Right ventricle myocardium superior (tissue), 1 donor: Measurements from ENCODE around the gene ATP8A1. TPM values are rescaled to one million over a fixed set of nuclear protein-coding genes. Genes with fewer than 3 reads are reported as not detected.
A peak's percentile ranks its signal among the peaks of the same experiment; 100 is the strongest.

ENCODE experiments used
- ATAC-seq: fragments of 200-7000 bp; cut with Tn5 transposase; one replicate; pipeline ENCODE4 v1.9.1; 2020; ENCODE audit warnings: mild to moderate bottlenecking; ENCODE audit not compliant: poor library complexity
- DNase-seq: peaks from one replicate; pipeline ENCODE4 v3.0.0-alpha.2; 2020
- intact Hi-C: fragments of 100-400 bp; cut with DNase I; formaldehyde crosslinking; loops from one replicate; pipeline ENCODE4 v1.11.2; 2022
- total RNA-seq: library from RNA; stranded (reverse); fragmentation: NEBNext Ultra II Directional; extraction: Animal tissue kit (Norgen Biotek cat#: 25700); gene quantifications from one replicate; pipeline ENCODE4 v1.2.1, GENCODE V29; 2021
- donor health status: DM: no; HTN: yes; CAD: no; lungs with severe emphysema.

Gene ATP8A1
- total RNA-seq, 1 donor from 2014 or later = 19.3 TPM

DNA sequence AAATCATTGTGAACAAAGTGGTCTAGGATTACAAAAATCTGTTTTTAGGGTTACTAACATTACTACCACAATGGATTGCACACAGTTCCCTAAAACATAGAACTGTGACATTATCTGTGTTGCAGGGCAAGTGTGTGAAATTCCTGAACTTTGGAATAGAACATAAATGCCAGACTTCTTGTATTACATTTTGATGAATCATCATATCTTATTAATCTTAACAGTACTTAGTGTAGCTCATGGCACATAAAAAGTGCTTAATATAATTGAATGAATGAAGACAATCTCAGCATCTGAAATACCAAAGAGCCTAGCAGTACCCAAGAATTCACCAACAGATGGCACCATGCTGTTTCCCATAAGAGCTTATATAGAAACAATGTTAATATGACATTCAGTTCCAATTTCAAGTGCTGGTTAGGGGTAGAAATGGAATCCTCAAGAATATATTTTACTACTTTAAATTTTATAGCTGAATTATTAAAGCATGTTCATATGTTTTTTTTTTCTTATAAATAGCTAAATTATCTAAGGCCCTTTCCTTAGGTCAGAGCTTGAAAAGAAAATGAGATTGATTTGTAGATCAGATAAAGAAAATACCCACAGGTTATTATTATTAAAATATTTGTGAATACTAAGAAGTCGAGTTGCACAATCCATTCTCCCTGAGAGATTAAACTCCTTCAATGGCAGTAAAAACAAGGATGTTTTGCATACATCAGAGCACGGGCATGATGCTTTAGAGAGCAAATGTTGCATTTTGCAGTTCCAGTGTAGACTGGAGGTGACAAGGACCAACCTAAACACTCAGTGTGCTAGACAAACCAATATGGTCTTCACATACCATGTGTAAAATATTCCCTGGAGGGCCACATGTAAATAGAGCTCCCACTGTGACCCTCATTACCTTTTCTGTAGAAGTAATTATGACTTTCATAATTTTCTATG is 285.3 kb downstream of the ATP8A1 start:
- no peak for DNase-seq

DNA sequence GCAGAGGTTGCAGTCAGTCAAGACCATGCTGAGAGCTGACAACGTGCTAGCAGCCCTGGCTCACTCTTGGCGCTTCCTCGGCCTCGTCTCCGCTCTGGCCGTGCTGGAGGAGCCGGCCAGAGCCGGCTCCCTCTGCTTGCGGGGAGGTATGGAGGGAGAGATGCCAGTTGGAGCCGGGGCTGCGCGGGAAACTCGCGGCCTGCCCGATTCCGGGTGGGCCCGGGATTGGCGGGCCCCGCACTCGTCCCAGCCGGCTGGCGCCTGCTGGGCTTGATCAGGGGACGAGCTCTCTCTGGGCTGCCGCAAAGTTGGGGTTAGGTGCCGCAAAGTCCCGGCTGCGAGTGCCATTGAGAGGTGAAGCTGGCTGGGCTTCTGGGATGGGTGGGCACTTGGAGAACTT is 287.4 kb downstream of the ATP8A1 start:
- ATAC-seq (no peak), DNase-seq (no peak)
- intact Hi-C loops = no loop called here

More for the DNA sequence above, 285.3 kb downstream of the ATP8A1 start:
- ATAC-seq = peak; percentile 61
- intact Hi-C loops = loop anchor here (5.0 kb wide), 1 partner anchor 151 kb away; no protein-coding TSS in a partner anchor

DNA sequence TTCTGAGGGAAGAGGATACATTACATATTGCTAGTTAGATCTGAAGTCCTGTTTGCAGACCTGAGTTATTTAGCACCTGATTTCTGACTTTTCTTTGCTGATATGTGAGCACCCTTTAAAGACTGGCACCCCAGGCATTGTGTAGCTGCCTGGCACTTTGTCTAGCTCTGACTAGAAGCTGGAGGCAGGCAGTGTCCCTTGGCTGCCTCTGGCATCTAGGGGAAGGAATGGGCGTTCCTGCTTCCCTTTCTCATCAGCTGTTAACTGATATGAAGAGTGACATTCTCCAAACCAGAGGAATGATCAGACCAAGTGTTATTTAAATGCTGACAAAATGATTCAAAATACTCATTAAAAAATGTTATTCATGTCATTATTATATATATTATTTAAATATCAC is 289.9 kb downstream of the ATP8A1 start:
- intact Hi-C loops = no loop called here
- DNase-seq (no peak), ATAC-seq (no peak)

DNA sequence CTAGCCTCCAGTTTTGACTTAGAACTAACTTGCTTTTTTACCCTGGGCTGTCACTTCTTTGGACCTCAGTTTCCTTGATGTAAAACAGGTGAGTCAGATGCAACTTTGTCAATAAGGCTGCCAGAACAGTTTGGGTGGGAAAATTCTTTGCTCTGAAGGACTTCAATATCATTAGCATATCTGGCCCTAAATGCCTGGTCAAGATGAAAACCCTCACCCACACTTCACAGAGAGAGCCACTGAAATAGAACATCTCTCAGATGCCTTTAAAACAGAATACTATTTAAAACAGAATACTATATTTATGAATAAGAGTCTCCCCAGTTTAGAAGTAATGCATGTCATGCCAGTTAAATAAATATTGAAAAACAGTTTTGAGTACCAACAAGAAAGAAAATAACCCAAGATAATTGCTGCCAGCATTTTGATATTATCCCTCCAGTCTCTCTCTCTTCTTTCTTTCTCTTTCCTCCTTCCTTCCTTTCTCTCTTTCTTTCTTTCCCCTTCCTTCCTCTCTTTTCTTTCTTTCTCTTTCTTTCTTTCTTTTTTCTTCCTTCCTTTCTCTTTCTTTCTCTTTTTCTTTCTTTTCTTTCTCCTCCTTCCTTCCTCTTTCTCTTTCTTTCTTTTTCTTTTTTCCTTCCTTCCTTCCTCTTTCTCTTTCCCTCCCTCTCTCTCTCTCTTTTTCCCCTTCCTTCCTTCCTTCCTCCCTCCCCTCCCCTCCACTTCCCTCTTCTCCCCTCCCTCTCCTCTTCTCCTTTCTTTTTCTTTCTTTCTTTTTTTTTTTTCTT is 292.4 kb downstream of the ATP8A1 start:
- no peak for DNase-seq
- intact Hi-C loops = no loop called here
- ATAC-seq = no peak

DNA sequence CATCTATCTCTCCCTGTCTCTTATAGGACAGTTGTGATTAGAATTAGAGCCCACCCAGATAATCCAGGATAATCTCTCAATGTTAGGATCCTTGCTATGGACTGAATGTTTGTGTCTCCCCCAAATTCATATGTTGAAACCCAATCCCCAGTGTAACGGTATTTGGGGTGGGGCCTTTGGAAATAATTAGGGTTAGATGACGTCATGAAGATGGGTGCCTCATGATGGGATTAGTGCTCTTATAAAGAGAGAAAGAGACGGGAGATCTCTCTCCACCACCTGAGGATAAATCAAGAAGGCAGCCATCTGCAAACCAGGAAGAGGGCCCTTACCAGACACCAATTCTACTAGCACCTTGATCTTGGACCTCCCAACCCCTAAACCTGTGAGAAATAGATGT is 293.3 kb downstream of the ATP8A1 start:
- ATAC-seq (no peak), DNase-seq (no peak)
- intact Hi-C loops = no loop called here

DNA sequence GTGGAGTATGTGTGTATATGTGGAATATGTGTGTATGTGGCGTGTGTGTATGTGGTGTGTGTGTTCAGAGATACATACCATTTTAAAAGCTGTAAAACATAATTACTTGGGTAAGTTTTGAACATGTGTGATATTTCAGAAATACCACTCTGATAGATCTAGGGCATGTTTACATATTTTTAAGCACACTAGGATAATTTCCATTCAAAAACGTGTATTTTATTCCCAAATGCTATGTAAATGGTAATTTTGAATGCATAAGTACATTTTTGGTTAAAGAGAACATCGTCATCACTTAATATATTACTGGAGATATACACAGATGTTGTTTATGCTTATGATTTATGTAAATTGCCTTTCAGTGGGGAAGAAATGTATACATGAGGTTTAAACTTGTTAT is 294.3 kb downstream of the ATP8A1 start:
- no peak for DNase-seq
- intact Hi-C loops = no loop called here
- ATAC-seq = no peak

DNA sequence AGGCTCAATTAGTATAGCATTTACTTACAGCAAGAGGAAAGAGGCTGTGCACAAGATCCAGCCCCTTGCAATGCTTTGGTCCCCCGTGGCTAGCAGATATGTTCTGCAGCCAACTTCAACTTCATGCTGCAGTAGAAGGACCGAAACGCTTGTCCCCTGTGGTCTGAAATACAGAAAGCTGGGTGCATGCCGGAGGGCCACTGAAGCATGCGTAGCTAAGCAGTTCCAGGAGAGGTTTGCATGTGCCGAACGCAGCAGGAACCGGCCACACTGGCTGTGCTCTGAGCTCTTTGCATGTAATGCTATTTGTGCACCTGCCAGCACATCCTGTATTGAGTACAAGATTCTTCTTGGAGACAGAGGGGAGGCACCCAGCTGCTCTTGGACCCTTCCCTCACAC is 295.4 kb downstream of the ATP8A1 start:
- intact Hi-C loops = no loop called here
- DNase-seq (no peak), ATAC-seq (no peak)

DNA sequence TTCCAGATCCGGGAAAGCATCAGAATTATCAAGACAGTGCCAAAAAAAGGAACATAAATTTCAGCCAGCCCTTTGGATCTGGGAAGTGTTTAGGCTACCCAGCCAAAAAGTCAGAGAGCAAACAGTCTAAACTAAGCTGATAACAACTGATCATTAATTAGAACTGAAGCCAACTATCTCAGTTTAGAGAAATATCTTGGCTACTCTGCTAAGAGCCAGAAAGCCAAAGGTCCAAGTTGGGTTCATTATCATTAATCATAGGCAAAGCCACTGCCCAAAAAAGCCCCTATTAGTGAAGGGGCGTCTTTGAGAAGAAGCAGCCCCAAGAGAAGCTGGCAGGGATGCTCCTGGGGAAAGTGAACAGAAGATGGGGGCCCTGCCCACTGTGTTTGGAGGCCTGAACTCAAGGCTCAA is 296.6 kb downstream of the ATP8A1 start:
- ATAC-seq = no peak
- intact Hi-C loops = no loop called here
- no peak for DNase-seq

DNA sequence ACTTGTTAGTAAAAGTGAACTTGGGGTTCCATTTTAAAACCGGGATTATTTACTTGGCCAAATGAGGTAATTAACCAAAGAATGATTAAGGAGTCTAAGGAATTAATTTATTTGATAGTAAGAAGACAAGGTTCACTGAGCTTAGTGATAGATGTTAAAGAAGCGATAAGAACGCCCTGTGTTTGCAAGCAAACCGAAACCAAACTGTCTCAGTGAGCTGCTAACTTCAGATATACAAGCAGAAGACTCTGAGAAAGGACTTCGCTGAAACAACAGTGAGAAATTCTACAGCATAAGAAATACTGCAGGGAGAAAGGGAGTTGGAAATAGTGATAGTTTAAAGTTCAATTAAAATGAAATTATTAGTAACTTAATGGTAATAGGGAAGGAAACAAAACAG is 297.2 kb downstream of the ATP8A1 start:
- intact Hi-C loops = no loop called here
- ATAC-seq = no peak
- no peak for DNase-seq

Other genes starting within 250 kb of the ATP8A1 start
- gene GRXCR1, start 235.6 kb upstream of the ATP8A1 start, total RNA-seq = not detected